ENCODE data around the gene SYMPK.

The SYMPK gene

GRCh38 chr19:45863335-45863839 lies 440 bp upstream of the SYMPK start:
- TF ChIP-seq OSR1 (CRISPR knock-in tag; IDR thresholded peaks at IDR 0.05) (no peak), RARB (CRISPR knock-in tag; IDR thresholded peaks at IDR 0.05) (no peak), TSHZ2 (CRISPR knock-in tag; IDR thresholded peaks at IDR 0.05) (no peak), ISL1 (CRISPR knock-in tag; IDR thresholded peaks at IDR 0.05) (no peak)
- ATAC-seq, result no peak

GRCh38 chr19:45862271-45862563 lies 730 bp downstream of the SYMPK start:
- TF ChIP-seq TOX (CRISPR knock-in tag; IDR thresholded peaks at IDR 0.05; ENCODE audit: borderline replicate concordance) (no peak), ISL1 (CRISPR knock-in tag; IDR thresholded peaks at IDR 0.05) (no peak), PPARA (CRISPR knock-in tag; IDR thresholded peaks at IDR 0.05; ENCODE audit: borderline replicate concordance) (no peak), SNAI2 (CRISPR knock-in tag; IDR thresholded peaks at IDR 0.05) (no peak), POU6F1 (CRISPR knock-in tag; IDR thresholded peaks at IDR 0.05; ENCODE audit: borderline replicate concordance, low read depth) (no peak), ZFP30 (CRISPR knock-in tag; IDR thresholded peaks at IDR 0.05) (no peak), ZNF8 (CRISPR knock-in tag; IDR thresholded peaks at IDR 0.05) (no peak), ZC3H10 (CRISPR knock-in tag; IDR thresholded peaks at IDR 0.05) (no peak), ZNF70 (CRISPR knock-in tag; IDR thresholded peaks at IDR 0.05) (no peak), BACH2 (CRISPR knock-in tag; IDR thresholded peaks at IDR 0.05; ENCODE audit: borderline replicate concordance) (no peak), CSDC2 (CRISPR knock-in tag; IDR thresholded peaks at IDR 0.05) (no peak), TCF4 (CRISPR knock-in tag; IDR thresholded peaks at IDR 0.05; ENCODE audit: borderline replicate concordance) (no peak)
- ATAC-seq, result no peak

GRCh38 chr19:45860359-45861259 lies 2.3 kb downstream of the SYMPK start:
- no peak for ATAC-seq
- no peak for TF ChIP-seq GLIS3 (CRISPR knock-in tag; IDR thresholded peaks at IDR 0.05)

GRCh38 chr19:45854167-45854778 lies 8.7 kb downstream of the SYMPK start:
- TF ChIP-seq ZFP3 (CRISPR knock-in tag; IDR thresholded peaks at IDR 0.05) (no peak), POU6F1 (CRISPR knock-in tag; IDR thresholded peaks at IDR 0.05; ENCODE audit: borderline replicate concordance, low read depth) (no peak), TCF4 (CRISPR knock-in tag; IDR thresholded peaks at IDR 0.05; ENCODE audit: borderline replicate concordance) (no peak), ESRRG (CRISPR knock-in tag; IDR thresholded peaks at IDR 0.05) (no peak), ISL1 (CRISPR knock-in tag; IDR thresholded peaks at IDR 0.05) (no peak), ZNF565 (CRISPR knock-in tag; conservative IDR thresholded peaks at IDR 0.05; ENCODE audit: low read depth) (no peak), TOX (CRISPR knock-in tag; IDR thresholded peaks at IDR 0.05; ENCODE audit: borderline replicate concordance) (no peak), ZNF70 (CRISPR knock-in tag; IDR thresholded peaks at IDR 0.05) (no peak), PPARA (CRISPR knock-in tag; IDR thresholded peaks at IDR 0.05; ENCODE audit: borderline replicate concordance) (no peak), CSRNP3 (CRISPR knock-in tag; IDR thresholded peaks at IDR 0.05) (no peak), SNAI2 (CRISPR knock-in tag; IDR thresholded peaks at IDR 0.05) (no peak), PATZ1 (CRISPR knock-in tag; IDR thresholded peaks at IDR 0.05; ENCODE audit: borderline replicate concordance) (no peak), ZC3H10 (CRISPR knock-in tag; IDR thresholded peaks at IDR 0.05) (no peak)
- no peak for ATAC-seq
